GM12878 (cell line): ENCODE measurements around the gene ITPR2. TPM values are rescaled to one million over a fixed set of nuclear protein-coding genes. Genes with fewer than 3 reads are reported as not detected.
A peak's percentile ranks its signal among the peaks of the same experiment; 100 is the strongest.

ENCODE experiments used
- ATAC-seq: fragments of 200-7000 bp; cut with Tn5 transposase; 3 replicates; pipeline ENCODE4 v1.9.1; 2020; ENCODE audit warnings: mild to moderate bottlenecking, moderate library complexity
- BruUV-seq: library from RNA; stranded (reverse); fragments of 400-500 nt; replicated peaks from 2 replicates; lab custom pipeline; 2021; lab: Mats Ljungman, UMichigan
- CTCF ChIA-PET: fragments of 300-600 bp; sonication (Branson Sonifier 250); formaldehyde crosslinking; extraction: SDS; loops from one replicate; lab custom pipeline; 2021; ENCODE audit warnings: inconsistent platforms; lab: Yijun Ruan, JAX
- POLR2A ChIA-PET: fragments of 350-600 bp; formaldehyde crosslinking; extraction: SDS; loops from one replicate; lab custom pipeline; 2021; ENCODE audit warnings: inconsistent platforms; lab: Charles Lee
- RAD21 ChIA-PET: fragments of 300-600 bp; sonication (Branson Sonifier 250); formaldehyde crosslinking; loops from one replicate; lab custom pipeline; 2023; ENCODE audit warnings: antibody characterized with exemption; ENCODE audit not compliant: unreplicated experiment; lab: Charles Lee
- SMC1A ChIA-PET: fragments of 300-600 bp; sonication (Branson Sonifier 250); formaldehyde crosslinking; loops from one replicate; lab custom pipeline; 2023; ENCODE audit not compliant: unreplicated experiment, uncharacterized antibody; lab: Charles Lee
- DNase-seq: peaks from one replicate; pipeline ENCODE4 v3.0.0-alpha.2; 2011; ENCODE audit warnings: low read depth, low spot score
- FAIRE-seq: peaks from 3 replicates; lab custom pipeline; 2011; peaks lifted over from hg19 to GRCh38; lab: Jason Lieb, UNC
- H2AFZ ChIP-seq: 2 replicates; pipeline ENCODE4 v1.6.0; 2011; ENCODE audit warnings: low read depth, low read length, control low read depth; ENCODE audit not compliant: control insufficient read depth
- H3K27ac ChIP-seq: 2 replicates; pipeline ENCODE4 v1.5.1; 2011; ENCODE audit warnings: control low read depth; ENCODE audit not compliant: control insufficient read depth, insufficient read depth
- H3K27me3 ChIP-seq, 2 experiments: replicated peaks in 1 of 2; 2 replicates each; pipeline versions ENCODE4 v1.6.0 to v1.6.1; 2011; ENCODE audit warnings: low read length in 1 of 2; ENCODE audit not compliant: control insufficient read depth in 2 of 2, insufficient read depth in 2 of 2
- H3K36me3 ChIP-seq, 2 experiments: 2 replicates each; pipeline ENCODE4 v1.5.1; 2011; ENCODE audit warnings: low read length in 1 of 2; ENCODE audit not compliant: control insufficient read depth in 2 of 2, insufficient read depth in 2 of 2
- H3K4me1 ChIP-seq: 2 replicates; pipeline ENCODE4 v1.6.1; 2011; ENCODE audit warnings: mild to moderate bottlenecking, low read length, moderate library complexity, mixed read lengths; ENCODE audit not compliant: control insufficient read depth, insufficient read depth
- H3K4me2 ChIP-seq: 2 replicates; pipeline ENCODE4 v1.6.0; 2011; ENCODE audit warnings: control low read depth; ENCODE audit not compliant: control insufficient read depth, insufficient read depth
- H3K4me3 ChIP-seq: fragments of 200-600 bp; sonication (generic); 2 replicates; pipeline ENCODE4 v1.5.1; 2016
- H3K79me2 ChIP-seq: 2 replicates; pipeline ENCODE4 v1.6.0; 2011; ENCODE audit warnings: low read length; ENCODE audit not compliant: control insufficient read depth, insufficient read depth
- H3K9ac ChIP-seq: 2 replicates; pipeline ENCODE4 v1.8.0; 2011; ENCODE audit warnings: low read length, control low read depth, mixed read lengths; ENCODE audit not compliant: control insufficient read depth, insufficient read depth
- H3K9me3 ChIP-seq: replicated peaks from 3 replicates; pipeline ENCODE4 v1.5.1; 2011; ENCODE audit warnings: mild to moderate bottlenecking, low read length; ENCODE audit not compliant: control insufficient read depth, insufficient read depth
- H4K20me1 ChIP-seq: 2 replicates; pipeline ENCODE4 v1.6.0; 2011; ENCODE audit not compliant: control insufficient read depth, insufficient read depth
- ASH2L ChIP-seq: fragments of 300-600, 200-600 bp; sonication (generic); IDR thresholded peaks from 2 replicates; pipeline ENCODE4 v1.6.1; 2017; ENCODE audit warnings: low read depth, mild to moderate bottlenecking, borderline replicate concordance
- CEBPZ ChIP-seq: fragments of 150-350 bp; IDR thresholded peaks from 2 replicates; pipeline ENCODE4 v1.6.1; 2016; ENCODE audit warnings: low read depth, low read length
- CTCF ChIP-seq, 3 experiments: IDR thresholded peaks in 2 of 3; conservative IDR thresholded peaks in 1 of 3; 2 replicates each; pipeline ENCODE4 v1.5.1; 2011; ENCODE audit warnings: low read depth in 3 of 3, low read length in 3 of 3, mild to moderate bottlenecking in 3 of 3, control low read depth in 2 of 3, moderate library complexity in 2 of 3, inconsistent platforms in 1 of 3, mixed read lengths in 1 of 3; ENCODE audit not compliant: control insufficient read depth in 2 of 3, insufficient read depth in 1 of 3; ENCODE audit errors: extremely low read depth in 1 of 3
- WGBS: methylation state at CpG from one replicate; pipeline ENCODE4 v1.1.6; 2016; ENCODE audit warnings: low lambda C conversion rate; ENCODE audit not compliant: insufficient replicate concordance, insufficient coverage; ENCODE audit errors: missing lambda C conversion rate; 5-methylcytosine and 5-hydroxymethylcytosine counted together
- in situ Hi-C: fragments of 300-500 bp; cut with MboI; formaldehyde crosslinking; loops from 9 replicates; pipeline ENCODE4 v1.14.3; 2018; ENCODE audit warnings: mixed read lengths
- intact Hi-C: fragments of 100-400 bp; cut with micrococcal nuclease; formaldehyde crosslinking; loops from one replicate; pipeline ENCODE4 v1.14.2; 2022; ENCODE audit not compliant: unreplicated experiment
- polyA plus RNA-seq, 11 experiments: library from polyadenylated mRNA; depleted of rRNA in 4 of 11; unstranded in 6 of 11; stranded (reverse) in 5 of 11; fragments of >200 nt; fragmentation: Nextera tagmentation in 4 of 11; fragmentation: Illumina TruSeq in 1 of 11; extraction: Ambion mirVana in 4 of 11; extraction: Trizol in 1 of 11; gene quantifications; 1 replicate in 1 of 11; 2 replicates in 10 of 11; pipeline versions ENCODE4 v1.2.1 to v1.2.3, GENCODE V29; 2011 to 2016; ENCODE audit warnings: inconsistent platforms in 2 of 11, missing spikeins in 2 of 11, low read depth in 1 of 11
- total RNA-seq, 4 experiments: library from RNA; depleted of rRNA in 3 of 4; stranded (reverse); fragments of >200 nt in 3 of 4; fragmentation: Illumina TruSeq in 1 of 4; extraction: Trizol in 1 of 4; gene quantifications; 2 replicates each; pipeline versions ENCODE4 v1.2.1 to v1.2.3, GENCODE V29; 2013 to 2021
- TF ChIP-seq, protein P1 (sequence below): fragments of 450-650 bp; IDR thresholded peaks from 2 replicates; pipeline ENCODE4 v1.6.1; 2016; ENCODE audit warnings: mild to moderate bottlenecking

The ITPR2 gene
- total and polyA plus RNA-seq, 10 of the 15 experiments (the other 5 are each of a cell fraction or from before 2014, with no cell fraction given), result 7.5 to 76.2 (median 47.1) TPM

GRCh38 chr12:26748741-26749431, 84.1 kb downstream of the ITPR2 start (continued):
- TF ChIP-seq CEBPZ, result no peak
- TF ChIP-seq, protein P1, sequence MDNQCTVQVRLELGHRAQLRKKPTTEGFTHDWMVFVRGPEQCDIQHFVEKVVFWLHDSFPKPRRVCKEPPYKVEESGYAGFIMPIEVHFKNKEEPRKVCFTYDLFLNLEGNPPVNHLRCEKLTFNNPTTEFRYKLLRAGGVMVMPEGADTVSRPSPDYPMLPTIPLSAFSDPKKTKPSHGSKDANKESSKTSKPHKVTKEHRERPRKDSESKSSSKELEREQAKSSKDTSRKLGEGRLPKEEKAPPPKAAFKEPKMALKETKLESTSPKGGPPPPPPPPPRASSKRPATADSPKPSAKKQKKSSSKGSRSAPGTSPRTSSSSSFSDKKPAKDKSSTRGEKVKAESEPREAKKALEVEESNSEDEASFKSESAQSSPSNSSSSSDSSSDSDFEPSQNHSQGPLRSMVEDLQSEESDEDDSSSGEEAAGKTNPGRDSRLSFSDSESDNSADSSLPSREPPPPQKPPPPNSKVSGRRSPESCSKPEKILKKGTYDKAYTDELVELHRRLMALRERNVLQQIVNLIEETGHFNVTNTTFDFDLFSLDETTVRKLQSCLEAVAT, result peak; percentile 57; the same call in 1 of the 2 replicates

DNA sequence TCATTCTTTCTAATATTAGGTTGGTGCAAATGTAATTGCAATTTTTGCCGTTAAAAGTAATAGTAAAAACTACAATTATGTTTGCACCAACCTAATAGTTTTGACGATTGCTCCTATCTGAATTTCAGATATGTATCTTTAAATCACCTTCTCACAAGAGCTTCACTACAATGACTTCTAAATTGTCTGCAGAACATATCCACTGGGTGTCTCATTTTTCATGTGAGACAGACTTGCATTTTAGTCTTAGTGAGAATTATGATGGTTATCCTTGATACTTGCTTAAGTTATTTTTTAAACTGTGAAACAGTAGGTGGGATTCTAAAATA, 84.6 kb downstream of the ITPR2 start:
- no peak overlapping the region for H3K4me3 ChIP-seq
- peaks cover 64% of the 10 kb centered on the region for H3K4me1 ChIP-seq
- H4K20me1 ChIP-seq, result no peaks in the 10 kb centered on the region
- H3K79me2 ChIP-seq, result peaks cover 36% of the 10 kb centered on the region
- H3K9me3 ChIP-seq, result peaks cover 8% of the 10 kb centered on the region
- peak overlapping the region; percentile 32; the same call in 1 of the 2 replicates for H3K9ac ChIP-seq
- peak overlapping the region; percentile 91 for H3K27ac ChIP-seq
- intact Hi-C loops (loop anchor here (2.0 kb wide), 2 partner anchors 20 to 84 kb away; partner anchors contain the start of gene ITPR2), in situ Hi-C loops (no loop called here)
- RAD21 ChIA-PET, result interaction anchor here (1.2 to 4.1 kb wide), 13 partner anchors 13 to 130 kb away, joined by 3 to 18 read pairs (median 6); no protein-coding TSS in a partner anchor
- TF ChIP-seq CTCF (IDR thresholded peaks at IDR 0.05 in 2 of 3, conservative IDR thresholded peaks at IDR 0.05 in 1 of 3; ENCODE audit: control insufficient read depth in 2 of 3, extremely low read depth in 1 of 3, insufficient read depth in 1 of 3, low read depth in 3 of 3, low read length in 3 of 3) (peak in 2 of 3 experiments; percentile 9; a peak in 1 of 6 replicates), ASH2L (no peak)
- TF ChIP-seq, all 136 proteins: peak for 1
- no TSS peak for BruUV-seq
- SMC1A ChIA-PET, result interaction anchor here (0.7 to 6.5 kb wide), 16 partner anchors 12 to 131 kb away, joined by 3 to 96 read pairs (median 6); partner anchors contain the start of gene ITPR2
- H3K4me2 ChIP-seq, result peak overlapping the region; percentile 68
- 7% methylated on average over 2 of the region's 2 CpGs for WGBS
- CTCF ChIA-PET, result interaction anchor here (1.3 to 4.3 kb wide), 8 partner anchors 14 to 137 kb away, joined by 3 to 23 read pairs (median 6); partner anchors contain the start of gene ITPR2
- POLR2A ChIA-PET, result interaction anchor here (0.7 to 2.7 kb wide), 6 partner anchors 10 to 85 kb away, joined by 3 to 14 read pairs (median 6); partner anchors contain the start of gene ITPR2
- no peaks in the 10 kb centered on the region; a peak in 2 of 4 replicates for H3K36me3 ChIP-seq
- no peaks in the 10 kb centered on the region for H3K27me3 ChIP-seq
- no peak overlapping the region for H2AFZ ChIP-seq
- FAIRE-seq, result no peak
- ATAC-seq, result peak; percentile 21
- DNase-seq, result no peak
